Type B pancreatic cell (in vitro differentiated cells): Measurements from ENCODE around the gene CDH12. TPM values are rescaled to one million over a fixed set of nuclear protein-coding genes. Genes with fewer than 3 reads are reported as not detected.

Source experiments
- DNase-seq: peaks from one replicate; pipeline ENCODE4 v3.0.0; 2021; ENCODE audit warnings: mixed read lengths; ENCODE audit not compliant: unreplicated experiment; ENCODE audit errors: extremely low spot score
- H3K27ac Mint-ChIP-seq: 2 replicates; pipeline ENCODE4 v1.8.0; 2021; ENCODE audit warnings: mild to moderate bottlenecking, mixed read lengths
- H3K27me3 Mint-ChIP-seq: 2 replicates; pipeline ENCODE4 v1.8.0; 2021; ENCODE audit warnings: mixed read lengths
- H3K36me3 Mint-ChIP-seq: 2 replicates; pipeline ENCODE4 v1.8.0; 2021; ENCODE audit warnings: mixed read lengths
- H3K4me1 Mint-ChIP-seq: one replicate; pipeline ENCODE4 v1.8.0; 2021; ENCODE audit warnings: mixed read lengths; ENCODE audit not compliant: unreplicated experiment
- H3K4me3 Mint-ChIP-seq: 2 replicates; pipeline ENCODE4 v1.8.0; 2021; ENCODE audit warnings: mild to moderate bottlenecking, mixed read lengths
- H3K9me3 Mint-ChIP-seq: 2 replicates; pipeline ENCODE4 v1.8.0; 2021; ENCODE audit warnings: mixed read lengths
- total RNA-seq: library from RNA; stranded (reverse); gene quantifications from 2 replicates; pipeline ENCODE4 v1.2.1, GENCODE V29; 2021; ENCODE audit warnings: low replicate concordance
- TF ChIP-seq, protein P1 (sequence below): fragments of 200-600 bp; sonication (generic); conservative IDR thresholded peaks from 2 replicates; pipeline ENCODE4 v1.5.0; 2021; ENCODE audit warnings: antibody characterized with exemption, mild to moderate bottlenecking

Gene CDH12
- total RNA-seq, 1 donor from 2014 or later, result 10.2 TPM

DNA sequence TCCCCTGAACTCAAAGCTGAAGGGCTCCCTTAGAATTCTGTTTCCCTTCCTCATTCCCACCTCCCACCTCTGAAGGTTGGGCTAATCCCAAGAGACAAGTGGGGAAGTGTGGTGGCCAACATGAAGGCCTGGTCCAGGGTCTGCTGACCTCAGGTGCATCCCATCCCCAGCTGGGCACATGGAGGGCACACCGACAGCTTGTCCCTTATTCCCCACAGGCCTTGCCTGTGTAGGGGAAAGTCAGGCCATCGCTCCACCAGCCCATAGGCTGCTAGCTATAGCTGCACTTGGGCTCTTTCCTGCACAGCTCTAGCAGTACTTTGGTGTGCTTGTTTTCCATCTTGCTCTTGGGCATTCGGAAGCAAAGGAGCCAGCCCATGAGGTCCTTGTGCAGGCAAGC, 247.7 kb downstream of the CDH12 start:
- no peaks in the 10 kb centered on the region for H3K9me3 Mint-ChIP-seq
- H3K4me3 Mint-ChIP-seq, result no peak overlapping the region
- no peak overlapping the region for H3K27ac Mint-ChIP-seq
- no peaks in the 10 kb centered on the region for H3K36me3 Mint-ChIP-seq
- H3K27me3 Mint-ChIP-seq, result no peaks in the 10 kb centered on the region
- TF ChIP-seq, protein P1, sequence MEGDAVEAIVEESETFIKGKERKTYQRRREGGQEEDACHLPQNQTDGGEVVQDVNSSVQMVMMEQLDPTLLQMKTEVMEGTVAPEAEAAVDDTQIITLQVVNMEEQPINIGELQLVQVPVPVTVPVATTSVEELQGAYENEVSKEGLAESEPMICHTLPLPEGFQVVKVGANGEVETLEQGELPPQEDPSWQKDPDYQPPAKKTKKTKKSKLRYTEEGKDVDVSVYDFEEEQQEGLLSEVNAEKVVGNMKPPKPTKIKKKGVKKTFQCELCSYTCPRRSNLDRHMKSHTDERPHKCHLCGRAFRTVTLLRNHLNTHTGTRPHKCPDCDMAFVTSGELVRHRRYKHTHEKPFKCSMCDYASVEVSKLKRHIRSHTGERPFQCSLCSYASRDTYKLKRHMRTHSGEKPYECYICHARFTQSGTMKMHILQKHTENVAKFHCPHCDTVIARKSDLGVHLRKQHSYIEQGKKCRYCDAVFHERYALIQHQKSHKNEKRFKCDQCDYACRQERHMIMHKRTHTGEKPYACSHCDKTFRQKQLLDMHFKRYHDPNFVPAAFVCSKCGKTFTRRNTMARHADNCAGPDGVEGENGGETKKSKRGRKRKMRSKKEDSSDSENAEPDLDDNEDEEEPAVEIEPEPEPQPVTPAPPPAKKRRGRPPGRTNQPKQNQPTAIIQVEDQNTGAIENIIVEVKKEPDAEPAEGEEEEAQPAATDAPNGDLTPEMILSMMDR, result no peak
- H3K4me1 Mint-ChIP-seq, result no peaks in the 10 kb centered on the region
- no peak for DNase-seq

DNA sequence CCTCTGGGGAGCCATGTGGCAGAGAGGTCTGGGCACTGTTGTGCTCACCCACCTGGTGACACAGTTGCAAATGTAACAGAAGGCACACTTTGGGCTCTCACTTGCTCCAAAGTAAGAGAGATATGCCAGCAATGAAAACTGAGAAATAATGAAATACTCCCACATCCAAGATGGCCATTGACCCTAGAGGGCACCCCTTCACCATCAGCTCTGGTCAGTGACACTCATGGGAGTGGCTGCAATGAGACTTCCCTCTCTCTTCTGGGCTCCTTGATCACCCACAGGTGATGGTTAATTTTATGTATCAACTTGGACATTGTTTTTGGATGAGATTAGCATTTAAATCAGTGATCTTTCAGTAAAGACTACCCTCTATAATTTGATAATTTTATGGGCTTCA, 248.4 kb downstream of the CDH12 start:
- no peaks in the 10 kb centered on the region for H3K9me3 Mint-ChIP-seq

DNA sequence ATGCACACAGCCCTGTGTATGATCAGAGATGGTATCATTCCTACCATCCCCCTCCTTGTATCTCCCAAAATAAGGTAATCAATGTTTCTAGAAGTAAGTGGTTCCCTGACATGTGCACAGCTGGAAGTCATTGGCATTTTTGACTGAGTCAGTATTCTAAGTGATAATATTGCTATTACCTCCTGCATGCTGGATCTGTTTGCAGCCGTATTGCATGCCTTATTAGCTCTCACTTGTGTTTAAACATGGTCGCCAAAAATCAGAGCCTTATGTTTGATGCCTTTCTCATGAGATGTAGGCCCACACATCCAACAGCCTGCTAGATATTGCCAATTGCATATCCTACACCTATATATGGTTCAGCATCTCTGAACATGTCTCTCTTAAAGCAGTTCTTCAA, 254.3 kb downstream of the CDH12 start:
- Mint-ChIP-seq H3K36me3 (no peaks in the 10 kb centered on the region), H3K27me3 (no peaks in the 10 kb centered on the region), H3K9me3 (no peaks in the 10 kb centered on the region), H3K4me3 (no peak overlapping the region), H3K27ac (no peak overlapping the region), H3K4me1 (no peaks in the 10 kb centered on the region)
- TF ChIP-seq, protein P1, result no peak
- DNase-seq, result no peak

More for the DNA sequence above, 248.4 kb downstream of the CDH12 start:
- Mint-ChIP-seq H3K4me3 (no peak overlapping the region), H3K36me3 (no peaks in the 10 kb centered on the region), H3K4me1 (no peaks in the 10 kb centered on the region), H3K27ac (no peak overlapping the region), H3K27me3 (no peaks in the 10 kb centered on the region)
- DNase-seq, result no peak
- TF ChIP-seq, protein P1, result no peak

DNA sequence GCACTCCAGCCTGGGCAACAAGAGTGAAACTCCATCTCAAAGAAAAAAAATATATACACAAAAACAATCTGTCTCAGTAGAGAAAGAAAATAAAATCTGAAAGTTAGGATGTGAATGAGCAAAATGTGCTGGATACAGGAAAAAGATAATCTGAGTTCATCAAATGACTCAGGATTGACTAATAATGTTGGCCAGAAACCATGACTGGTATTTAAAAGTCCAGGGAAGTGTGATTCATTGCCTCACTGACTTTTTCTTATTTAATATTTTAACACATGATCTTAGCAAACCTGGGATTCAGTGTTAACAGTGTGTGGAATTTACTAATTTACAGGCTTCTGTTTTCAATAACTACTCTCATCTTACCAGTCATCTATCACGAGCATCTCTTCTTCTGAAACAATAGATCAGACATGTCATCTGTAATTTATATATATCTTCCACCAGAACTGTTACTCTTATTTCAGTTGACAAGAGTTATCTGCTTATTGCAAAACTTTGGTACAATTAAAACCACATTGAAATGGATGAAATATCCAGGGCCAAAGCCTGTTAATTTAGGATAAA, 256.7 kb downstream of the CDH12 start:
- TF ChIP-seq, protein P1, result no peak

DNA sequence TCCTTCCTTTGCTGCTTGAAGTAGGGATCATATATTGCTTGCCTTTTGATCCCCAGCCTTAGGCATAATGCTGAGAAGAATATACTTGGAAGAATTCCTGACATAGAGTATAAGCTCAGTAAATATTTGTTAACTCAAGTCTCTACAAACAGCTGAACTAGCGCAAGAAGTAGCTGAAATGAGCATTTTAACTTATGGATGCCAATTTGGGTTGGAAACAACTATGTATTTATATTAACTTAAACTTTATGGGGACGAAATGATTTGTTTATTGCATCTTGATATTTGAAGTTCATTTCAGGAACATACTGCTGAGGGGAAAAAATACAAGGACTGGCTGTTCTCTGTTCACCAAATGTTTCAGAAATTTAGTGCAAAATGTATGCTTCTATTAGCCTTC, 258.7 kb downstream of the CDH12 start:
- no peaks in the 10 kb centered on the region for H3K27me3 Mint-ChIP-seq
- no peaks in the 10 kb centered on the region for H3K36me3 Mint-ChIP-seq
- no peaks in the 10 kb centered on the region for H3K9me3 Mint-ChIP-seq
- no peak overlapping the region for H3K27ac Mint-ChIP-seq
- TF ChIP-seq, protein P1, result no peak
- H3K4me1 Mint-ChIP-seq, result no peaks in the 10 kb centered on the region
- DNase-seq, result no peak
- H3K4me3 Mint-ChIP-seq, result no peak overlapping the region

More for the DNA sequence above, 256.7 kb downstream of the CDH12 start:
- no peak for DNase-seq
- Mint-ChIP-seq H3K4me1 (no peaks in the 10 kb centered on the region), H3K27ac (no peak overlapping the region), H3K4me3 (no peak overlapping the region), H3K27me3 (no peaks in the 10 kb centered on the region), H3K9me3 (no peaks in the 10 kb centered on the region), H3K36me3 (no peaks in the 10 kb centered on the region)

DNA sequence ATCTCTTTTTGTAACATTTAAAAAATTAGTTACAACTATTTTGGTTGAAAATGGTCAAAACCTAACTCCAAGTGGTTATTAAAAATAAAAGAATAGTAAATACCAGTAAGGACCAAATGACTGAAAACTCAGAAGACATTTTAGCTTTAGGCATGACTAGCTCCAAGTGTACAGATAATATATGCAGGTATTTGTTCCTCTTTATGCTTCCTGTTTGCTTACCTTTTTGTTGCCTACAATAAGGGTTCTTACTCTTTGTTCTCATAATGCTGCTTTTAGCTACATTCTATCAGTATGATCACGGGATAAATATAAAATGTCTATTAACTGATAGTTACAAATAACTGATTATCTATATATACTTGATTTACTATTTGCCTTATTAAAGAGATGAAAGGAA, 259.6 kb downstream of the CDH12 start:
- TF ChIP-seq, protein P1, result no peak
- Mint-ChIP-seq H3K36me3 (no peaks in the 10 kb centered on the region), H3K9me3 (no peaks in the 10 kb centered on the region), H3K27ac (no peak overlapping the region), H3K4me1 (no peaks in the 10 kb centered on the region), H3K27me3 (no peaks in the 10 kb centered on the region), H3K4me3 (no peak overlapping the region)
- no peak for DNase-seq
